Lung (tissue), 12 donors: ENCODE data around the gene STIP1. TPM values are rescaled to one million over a fixed set of nuclear protein-coding genes. Genes with fewer than 3 reads are reported as not detected.

Experiments
- ATAC-seq: fragments of 200-7000 bp; cut with Tn5 transposase; one replicate; pipeline ENCODE4 v1.9.1; 2020; ENCODE audit warnings: moderate number of reproducible peaks; ENCODE audit not compliant: insufficient read depth, low FRiP score
- DNase-seq, 3 donors: peaks; one replicate each; pipeline ENCODE4 v3.0.0-alpha.2; 2013 to 2017
- H3K27ac ChIP-seq, 2 donors: one replicate each; pipeline ENCODE4 v1.5.1; 2013; ENCODE audit warnings: mild to moderate bottlenecking in 2 of 2, moderate library complexity in 2 of 2, control low read depth in 1 of 2, inconsistent platforms in 1 of 2, low read depth in 1 of 2, low read length in 1 of 2
- H3K27me3 ChIP-seq, 3 donors: one replicate each; pipeline ENCODE4 v1.5.1; 2013; ENCODE audit warnings: low read length in 2 of 3; ENCODE audit not compliant: control insufficient read depth in 3 of 3, insufficient read depth in 3 of 3
- H3K36me3 ChIP-seq, 4 donors: one replicate each; pipeline ENCODE4 v1.5.1; 2013; ENCODE audit warnings: low read length in 4 of 4, mild to moderate bottlenecking in 1 of 4, moderate library complexity in 1 of 4; ENCODE audit not compliant: control insufficient read depth in 4 of 4, insufficient read depth in 4 of 4
- H3K4me1 ChIP-seq, 5 donors: one replicate each; pipeline ENCODE4 v1.5.1; 2013; ENCODE audit warnings: low read length in 5 of 5, mild to moderate bottlenecking in 2 of 5, moderate library complexity in 1 of 5; ENCODE audit not compliant: control insufficient read depth in 5 of 5, insufficient read depth in 5 of 5
- H3K4me3 ChIP-seq: one replicate; pipeline ENCODE4 v1.5.1; 2013; ENCODE audit warnings: mild to moderate bottlenecking, control low read depth, moderate library complexity
- H3K9ac ChIP-seq, 2 donors: one replicate each; pipeline ENCODE4 v1.5.1; 2013; ENCODE audit warnings: low read length in 2 of 2, control low read depth in 1 of 2; ENCODE audit not compliant: insufficient read depth in 1 of 2
- H3K9me3 ChIP-seq, 4 donors: one replicate each; pipeline ENCODE4 v1.5.1; 2013; ENCODE audit warnings: low read length in 3 of 4, mild to moderate bottlenecking in 1 of 4, moderate library complexity in 1 of 4; ENCODE audit not compliant: control insufficient read depth in 4 of 4, insufficient read depth in 3 of 4
- WGBS, 2 donors: extraction: QIAGEN DNeasy Blood & Tissue Kit; methylation state at CpG; one replicate each; pipeline ENCODE4 v1.1.7; 2013; 5-methylcytosine and 5-hydroxymethylcytosine counted together
- polyA plus RNA-seq, 2 donors: library from polyadenylated mRNA; stranded (reverse); fragments of 200-250 nt; gene quantifications; one replicate each; pipeline ENCODE4 v1.2.1, GENCODE V29; 2013
- total RNA-seq, 2 donors: library from RNA; depleted of rRNA in 1 of 2; stranded (reverse); fragments of >200 nt in 1 of 2; gene quantifications; one replicate each; pipeline ENCODE4 v1.2.1, GENCODE V29; 2014 to 2021
- TF ChIP-seq, protein P1 (sequence below): IDR thresholded peaks from 2 replicates; pipeline ENCODE4 v1.5.1; 2012; ENCODE audit warnings: mild to moderate bottlenecking; ENCODE audit errors: control extremely low read depth, extremely low read depth
- donor health status: control.
- donor health status: control.
- donor health status: Bipolar disorder and iron deficiency.
- donor health status: healthy.
- donor health status: DM: yes; HTN: yes; CAD: no.

STIP1 gene
- total and polyA plus RNA-seq, 4 donors: 75.9 to 122 (median 94.8) TPM

DNA sequence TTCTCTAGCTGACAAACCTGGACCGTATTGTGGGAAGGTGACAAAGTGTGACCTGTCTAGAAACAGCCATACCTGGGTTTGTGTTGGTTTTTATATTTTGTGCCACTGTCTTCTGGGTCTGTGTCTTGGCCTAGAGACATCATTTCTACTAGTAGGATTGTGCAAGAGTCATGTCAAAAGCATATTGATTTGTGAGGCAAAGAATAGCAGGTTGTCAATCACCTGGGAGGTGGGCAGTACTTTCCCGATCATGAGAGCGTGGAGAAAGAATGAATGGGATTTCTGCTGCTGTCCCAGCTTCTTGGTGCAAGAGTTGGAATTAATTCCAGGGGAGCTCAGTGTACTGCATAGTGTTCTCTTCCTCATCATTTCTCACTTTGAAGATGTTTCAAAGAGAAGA is 15.6 kb downstream of the STIP1 start:
- TF ChIP-seq, protein P1, sequence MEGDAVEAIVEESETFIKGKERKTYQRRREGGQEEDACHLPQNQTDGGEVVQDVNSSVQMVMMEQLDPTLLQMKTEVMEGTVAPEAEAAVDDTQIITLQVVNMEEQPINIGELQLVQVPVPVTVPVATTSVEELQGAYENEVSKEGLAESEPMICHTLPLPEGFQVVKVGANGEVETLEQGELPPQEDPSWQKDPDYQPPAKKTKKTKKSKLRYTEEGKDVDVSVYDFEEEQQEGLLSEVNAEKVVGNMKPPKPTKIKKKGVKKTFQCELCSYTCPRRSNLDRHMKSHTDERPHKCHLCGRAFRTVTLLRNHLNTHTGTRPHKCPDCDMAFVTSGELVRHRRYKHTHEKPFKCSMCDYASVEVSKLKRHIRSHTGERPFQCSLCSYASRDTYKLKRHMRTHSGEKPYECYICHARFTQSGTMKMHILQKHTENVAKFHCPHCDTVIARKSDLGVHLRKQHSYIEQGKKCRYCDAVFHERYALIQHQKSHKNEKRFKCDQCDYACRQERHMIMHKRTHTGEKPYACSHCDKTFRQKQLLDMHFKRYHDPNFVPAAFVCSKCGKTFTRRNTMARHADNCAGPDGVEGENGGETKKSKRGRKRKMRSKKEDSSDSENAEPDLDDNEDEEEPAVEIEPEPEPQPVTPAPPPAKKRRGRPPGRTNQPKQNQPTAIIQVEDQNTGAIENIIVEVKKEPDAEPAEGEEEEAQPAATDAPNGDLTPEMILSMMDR: no peak
- H3K9me3 ChIP-seq: no peaks in the 10 kb centered on the region
- WGBS, 2 donors: 82 to 91% methylated on average over 3 of the region's 3 CpGs
- ATAC-seq (no peak), DNase-seq (no peak)
- no peaks in the 10 kb centered on the region for H3K27me3 ChIP-seq
- no peak overlapping the region for H3K27ac ChIP-seq
- peaks cover 32 to 50% (median 46%) of the 10 kb centered on the region in 4 donors for H3K36me3 ChIP-seq
- no peak overlapping the region for H3K4me3 ChIP-seq
- H3K4me1 ChIP-seq: peaks cover 0 to 5% (median 0%) of the 10 kb centered on the region in 5 donors
- no peak overlapping the region for H3K9ac ChIP-seq

DNA sequence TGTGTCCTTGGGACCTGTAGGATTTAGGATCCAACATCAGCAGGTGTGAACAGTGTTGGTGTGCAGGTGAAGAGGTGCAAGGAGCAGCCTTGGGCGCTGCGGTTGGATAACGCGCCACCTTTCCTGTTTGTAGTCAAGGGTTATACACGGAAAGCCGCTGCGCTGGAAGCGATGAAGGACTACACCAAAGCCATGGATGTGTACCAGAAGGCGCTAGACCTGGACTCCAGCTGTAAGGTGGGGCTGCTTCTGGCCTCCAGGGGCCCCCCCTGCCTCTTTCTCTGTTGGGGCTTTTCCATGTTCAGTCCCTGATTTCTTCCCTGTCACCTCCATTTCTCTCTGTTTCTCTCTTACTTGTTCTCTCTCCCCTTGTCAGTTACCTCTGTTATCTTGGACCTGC is 17.0 kb downstream of the STIP1 start:
- ATAC-seq (no peak), DNase-seq (no peak)
- peaks cover 0 to 15% (median 0%) of the 10 kb centered on the region in 5 donors for H3K4me1 ChIP-seq
- H3K36me3 ChIP-seq: peaks cover 21 to 42% (median 36%) of the 10 kb centered on the region in 4 donors
- WGBS, 2 donors: 93 to 94% methylated on average over 9 of the region's 9 CpGs
- no peak overlapping the region for H3K4me3 ChIP-seq
- TF ChIP-seq, protein P1: no peak
- H3K9me3 ChIP-seq: no peaks in the 10 kb centered on the region
- no peak overlapping the region for H3K27ac ChIP-seq
- H3K27me3 ChIP-seq: no peaks in the 10 kb centered on the region
- H3K9ac ChIP-seq: no peak overlapping the region

DNA sequence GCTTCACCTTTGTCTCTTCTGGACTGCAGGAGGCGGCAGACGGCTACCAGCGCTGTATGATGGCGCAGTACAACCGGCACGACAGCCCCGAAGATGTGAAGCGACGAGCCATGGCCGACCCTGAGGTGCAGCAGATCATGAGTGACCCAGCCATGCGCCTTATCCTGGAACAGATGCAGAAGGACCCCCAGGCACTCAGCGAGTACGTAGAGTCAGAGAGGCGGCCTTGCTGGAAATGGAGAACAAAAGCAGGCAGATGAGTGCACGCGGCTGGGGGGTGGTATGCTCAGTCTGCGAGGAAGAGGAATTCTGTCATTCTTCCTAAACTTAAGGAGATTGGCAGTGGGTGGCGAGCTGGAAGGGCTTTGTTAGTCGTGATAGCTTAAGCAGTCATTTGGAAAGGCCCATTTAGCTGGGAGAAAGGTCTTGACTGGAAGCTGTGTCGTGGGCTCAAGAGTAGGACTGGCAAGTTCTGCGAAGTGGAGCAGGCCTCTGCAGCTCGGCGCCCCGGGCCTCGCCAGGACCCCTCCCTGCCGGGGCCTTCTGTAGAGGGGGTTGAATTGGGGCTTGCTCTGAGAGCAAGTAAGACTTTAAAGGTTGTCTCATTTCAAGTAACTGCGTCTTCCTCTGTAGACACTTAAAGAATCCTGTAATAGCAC is 17.6 kb downstream of the STIP1 start:
- TF ChIP-seq, protein P1: no peak
- DNase-seq (no peak), ATAC-seq (no peak)
- H3K27ac ChIP-seq: no peak overlapping the region
- H3K9ac ChIP-seq: no peak overlapping the region
- H3K9me3 ChIP-seq: no peaks in the 10 kb centered on the region
- H3K36me3 ChIP-seq: peaks cover 21 to 42% (median 32%) of the 10 kb centered on the region in 4 donors
- peaks cover 0 to 21% (median 0%) of the 10 kb centered on the region in 5 donors for H3K4me1 ChIP-seq
- no peak overlapping the region for H3K4me3 ChIP-seq
- 91 to 96% methylated on average over 27 of the region's 27 CpGs for WGBS, 2 donors
- H3K27me3 ChIP-seq: no peaks in the 10 kb centered on the region

DNA sequence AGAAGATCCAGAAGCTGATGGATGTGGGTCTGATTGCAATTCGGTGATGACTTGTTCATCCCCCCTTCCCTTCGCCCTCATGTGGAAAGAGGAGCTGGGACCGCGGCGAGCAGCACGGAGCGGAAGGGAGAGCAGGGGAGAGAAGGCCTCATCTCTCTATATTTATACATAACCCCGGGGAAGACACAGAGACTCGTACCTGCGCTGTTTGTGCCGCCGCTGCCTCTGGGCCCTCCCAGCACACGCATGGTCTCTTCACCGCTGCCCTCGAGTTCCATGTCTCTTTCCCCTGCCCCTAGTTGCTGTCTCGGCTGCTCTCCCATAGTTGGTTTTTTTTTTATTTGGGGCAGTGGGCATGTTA is 18.1 kb downstream of the STIP1 start:
- no peak overlapping the region for H3K27ac ChIP-seq
- H3K9ac ChIP-seq: no peak overlapping the region
- H3K4me3 ChIP-seq: no peak overlapping the region
- DNase-seq (no peak), ATAC-seq (no peak)
- TF ChIP-seq, protein P1: no peak
- 89 to 93% methylated on average over 16 of the region's 16 CpGs for WGBS, 2 donors
- H3K4me1 ChIP-seq: peaks cover 0 to 25% (median 0%) of the 10 kb centered on the region in 5 donors
- peaks cover 21 to 42% (median 33%) of the 10 kb centered on the region in 4 donors for H3K36me3 ChIP-seq
- H3K27me3 ChIP-seq: no peaks in the 10 kb centered on the region
- H3K9me3 ChIP-seq: no peaks in the 10 kb centered on the region
